SK-N-SH treated with all-trans-retinoic acid at 6 μM for 48 hours (cell line): Measurements from ENCODE around the gene FN1.

ENCODE experiments used
- ARNTL ChIP-seq: fragments of 450-650 bp; formaldehyde crosslinking; IDR thresholded peaks from 2 replicates; pipeline ENCODE4 v1.5.0; 2020; ENCODE audit warnings: low read depth, mild to moderate bottlenecking, moderate library complexity, borderline replicate concordance
- CSDC2 ChIP-seq: fragments of 250-450 bp; sonication (Bioruptor Pico); IDR thresholded peaks from 2 replicates; pipeline ENCODE4 v1.5.0; 2020; ENCODE audit warnings: mild to moderate bottlenecking, moderate library complexity
- CSRNP3 ChIP-seq: fragments of 250-450 bp; sonication (Bioruptor Pico); IDR thresholded peaks from 2 replicates; pipeline ENCODE4 v1.5.1; 2021; ENCODE audit warnings: mild to moderate bottlenecking, moderate library complexity
- ISL1 ChIP-seq: fragments of 250-450 bp; sonication (Bioruptor Pico); IDR thresholded peaks from 2 replicates; pipeline ENCODE4 v2.1.2; 2022; ENCODE audit warnings: mild to moderate bottlenecking, moderate library complexity
- PPARA ChIP-seq: fragments of 250-450 bp; sonication (Bioruptor Pico); IDR thresholded peaks from 2 replicates; pipeline ENCODE4 v1.5.0; 2020; ENCODE audit warnings: mild to moderate bottlenecking, borderline replicate concordance
- TCF4 ChIP-seq: fragments of 250-450 bp; sonication (Bioruptor Pico); IDR thresholded peaks from 2 replicates; pipeline ENCODE4 v1.8.0; 2021; ENCODE audit warnings: mild to moderate bottlenecking, moderate library complexity, borderline replicate concordance
- ZC3H10 ChIP-seq: fragments of 250-450 bp; sonication (Bioruptor Pico); IDR thresholded peaks from 2 replicates; pipeline ENCODE4 v1.5.1; 2021; ENCODE audit warnings: mild to moderate bottlenecking, moderate library complexity
- ZFP3 ChIP-seq: fragments of 250-450 bp; sonication (Bioruptor Pico); IDR thresholded peaks from 2 replicates; pipeline ENCODE4 v1.5.0; 2020; ENCODE audit warnings: mild to moderate bottlenecking, moderate library complexity
- ZFP30 ChIP-seq: fragments of 450-650 bp; formaldehyde crosslinking; IDR thresholded peaks from 2 replicates; pipeline ENCODE4 v1.5.0; 2022; ENCODE audit warnings: mild to moderate bottlenecking, moderate library complexity

GRCh38 chr2:215366440-215367032 lies 69.3 kb downstream of the FN1 start:
- TF ChIP-seq ZFP30: no peak
- no peak for TF ChIP-seq ZFP3 (CRISPR knock-in tag)
- no peak for TF ChIP-seq TCF4 (CRISPR knock-in tag)
- TF ChIP-seq ARNTL: no peak
- TF ChIP-seq ISL1 (CRISPR knock-in tag): no peak
- no peak for TF ChIP-seq CSDC2 (CRISPR knock-in tag)
- no peak for TF ChIP-seq CSRNP3 (CRISPR knock-in tag)
- TF ChIP-seq ZC3H10: no peak
- no peak for TF ChIP-seq PPARA (CRISPR knock-in tag)
